DMS79 (cell line): ENCODE measurements around the gene NFYA.

Experiments
- DNase-seq: peaks from one replicate; lab custom pipeline; 2025; lab: John Stamatoyannopoulos, UW

The NFYA gene

DNA sequence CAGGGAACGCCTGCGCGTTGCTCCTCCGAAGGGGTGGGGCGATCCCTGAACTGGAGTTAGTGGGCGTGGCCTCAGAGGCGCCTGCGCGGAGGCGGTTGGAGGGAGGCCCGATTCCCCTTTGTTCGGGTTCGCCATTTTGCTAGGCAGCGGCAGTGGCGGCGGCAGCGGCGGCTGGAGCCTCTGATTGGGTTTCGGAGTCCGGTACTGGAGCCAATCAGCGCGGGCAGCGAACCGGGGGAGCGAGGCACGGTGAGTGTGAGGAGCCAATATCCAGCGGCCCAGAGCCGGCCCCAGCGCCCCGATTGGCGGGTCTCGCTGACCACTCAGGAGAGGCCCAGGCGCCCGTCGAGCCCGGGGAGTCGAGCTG is at the start of gene NFYA:
TSS of gene NFYA (plus strand) at position 139 of the 367 bp plus-strand sequence. CDS start 6,116 bp downstream, outside the sequence.
- no peak for DNase-seq

DNA sequence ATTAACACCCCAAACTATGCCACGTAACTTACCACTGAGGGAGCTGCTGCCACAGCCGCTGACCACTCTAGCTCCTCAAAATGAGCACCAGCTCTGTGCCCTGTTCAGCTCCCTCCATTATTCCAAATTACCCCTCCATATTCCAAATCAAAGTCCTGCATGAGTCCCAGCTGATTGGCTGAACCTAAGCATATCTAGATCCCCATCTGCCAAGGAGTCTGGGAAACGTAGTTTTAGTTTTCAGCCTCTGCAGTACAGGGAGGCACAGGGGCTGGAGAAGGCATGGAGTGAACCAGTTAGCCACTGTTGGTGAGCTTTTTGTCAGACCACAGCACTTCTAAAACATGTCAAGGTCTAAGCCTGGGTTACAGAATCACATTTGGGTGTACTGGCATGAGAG is 49.7 kb upstream of the NFYA start:
- no peak for DNase-seq

DNA sequence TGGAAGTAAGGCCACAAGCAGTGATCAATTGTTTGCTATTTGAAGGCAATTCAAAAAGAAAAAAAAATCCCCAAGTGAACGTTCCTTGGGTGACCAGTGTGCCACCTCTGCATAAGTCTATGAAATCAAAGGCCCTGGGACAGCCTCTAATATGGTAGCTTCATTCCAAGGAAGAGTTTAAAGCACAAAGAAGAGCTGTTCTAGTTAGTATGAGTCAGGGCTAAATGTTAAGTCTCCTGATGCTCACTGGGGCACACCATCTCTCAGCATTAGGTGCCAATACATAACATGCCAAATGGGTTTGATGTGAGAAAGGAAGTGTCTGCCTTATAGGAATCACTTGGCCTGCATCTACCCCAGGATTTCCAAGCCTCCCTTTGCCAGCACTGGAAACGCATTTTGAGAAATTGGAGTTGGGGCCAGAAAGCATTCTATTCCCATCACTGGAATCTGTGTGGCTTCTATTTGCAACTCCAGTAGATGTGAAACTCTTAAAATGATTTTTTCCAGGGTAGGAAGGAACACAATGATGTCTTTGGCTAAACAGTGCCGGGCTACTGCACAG is 46.7 kb upstream of the NFYA start:
- no peak for DNase-seq

GRCh38 chr6:41027241-41027640 is 45.5 kb upstream of the NFYA start:
- no peak for DNase-seq

DNA sequence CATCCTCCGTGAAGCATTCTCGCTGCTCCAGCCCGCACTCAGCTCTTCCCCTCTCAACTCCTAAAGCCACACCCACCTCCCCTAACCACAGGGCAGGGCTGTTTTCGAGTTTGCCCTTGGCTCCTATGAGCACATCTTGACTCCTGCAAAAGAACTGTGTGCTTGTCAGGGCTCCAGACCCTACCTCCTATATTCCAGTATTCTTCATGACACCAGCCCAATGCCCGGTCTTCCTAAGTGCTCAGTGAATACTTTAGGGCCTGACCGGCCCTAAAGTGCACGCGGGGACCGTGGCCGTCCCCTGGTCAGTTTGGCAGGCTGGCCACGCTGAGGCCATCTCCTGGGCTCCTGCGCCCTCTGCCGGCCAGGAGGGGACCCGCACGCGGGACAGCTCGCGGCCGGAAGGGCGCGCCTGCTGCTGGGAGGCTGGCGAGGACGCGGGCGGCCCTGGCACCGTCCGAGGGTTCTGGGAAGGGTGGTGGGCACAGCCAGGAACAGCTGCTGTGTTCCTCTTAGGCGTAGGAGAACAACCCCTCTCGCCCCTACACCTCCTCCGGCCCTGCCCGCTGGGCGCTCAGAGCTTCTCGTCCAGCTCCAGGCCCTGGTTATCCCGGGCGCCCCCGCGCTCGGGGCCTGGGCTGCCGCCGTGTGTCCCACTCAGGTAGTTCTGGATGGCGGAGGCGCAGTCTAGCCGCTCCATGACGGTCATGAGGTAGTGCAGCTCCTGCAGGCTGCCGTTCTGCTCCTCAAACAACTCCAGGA is 44.8 kb upstream of the NFYA start:
- DNase-seq, result peak; percentile 94

DNA sequence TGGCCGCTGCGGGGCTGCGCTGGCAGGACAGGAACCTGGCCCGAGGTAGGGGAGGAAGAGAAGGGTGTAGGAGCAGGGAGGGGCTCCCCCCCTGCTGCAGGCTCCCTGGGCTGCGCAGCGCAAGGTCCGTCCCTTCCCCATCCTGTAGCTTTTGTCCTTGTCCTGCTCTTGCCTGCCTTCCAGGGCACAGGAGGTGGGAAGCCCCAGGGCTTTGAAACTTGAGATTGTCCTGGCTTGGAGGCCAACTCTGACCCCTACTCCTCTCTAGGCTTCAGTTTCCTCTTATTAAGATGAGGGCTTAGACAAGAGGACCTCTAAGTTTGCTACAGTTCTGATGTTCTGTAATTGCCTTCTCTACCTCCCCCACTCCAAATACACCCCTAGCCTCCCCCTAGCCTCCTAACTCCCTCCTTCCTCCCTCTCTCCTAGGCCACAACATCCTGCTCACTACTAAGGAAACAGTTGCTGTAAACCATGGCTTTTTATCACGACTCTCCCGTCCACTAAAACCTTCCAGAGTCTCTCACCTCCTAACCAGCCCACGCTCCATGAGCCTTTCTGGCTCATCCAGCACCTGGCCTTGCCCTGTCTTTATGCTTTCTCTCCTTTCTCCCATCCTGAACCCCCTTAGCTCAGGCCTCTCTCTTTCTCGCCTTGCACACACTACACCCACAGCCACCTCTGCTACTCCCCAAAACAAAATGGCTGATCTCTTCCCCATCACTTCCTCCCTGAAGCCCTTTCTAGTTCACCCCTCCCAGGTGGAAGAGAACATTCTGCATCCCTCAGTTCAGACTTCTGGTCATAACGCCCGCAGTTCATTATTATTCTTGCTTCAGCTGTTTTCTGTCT is 44.0 kb upstream of the NFYA start:
- no peak for DNase-seq

DNA sequence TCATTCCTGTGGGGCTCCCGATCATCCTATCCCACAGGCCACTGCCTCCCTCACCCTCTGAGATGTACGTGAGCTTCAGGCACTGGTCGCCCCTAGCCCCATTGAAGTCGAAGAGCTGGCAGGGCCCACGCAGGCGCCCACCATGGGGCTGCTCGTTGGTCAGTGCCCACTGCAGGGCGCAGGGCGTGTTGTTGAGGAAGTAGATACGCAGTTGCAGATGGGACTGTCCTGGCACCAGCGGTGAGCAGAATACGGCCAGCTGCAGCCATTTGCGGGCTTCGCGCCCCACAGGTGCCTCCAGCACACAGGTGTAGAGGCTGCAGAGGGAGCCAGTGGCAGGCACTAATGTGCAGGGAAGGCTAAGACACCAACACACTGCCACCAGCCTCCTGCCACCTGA is 39.9 kb upstream of the NFYA start:
- no peak for DNase-seq

DNA sequence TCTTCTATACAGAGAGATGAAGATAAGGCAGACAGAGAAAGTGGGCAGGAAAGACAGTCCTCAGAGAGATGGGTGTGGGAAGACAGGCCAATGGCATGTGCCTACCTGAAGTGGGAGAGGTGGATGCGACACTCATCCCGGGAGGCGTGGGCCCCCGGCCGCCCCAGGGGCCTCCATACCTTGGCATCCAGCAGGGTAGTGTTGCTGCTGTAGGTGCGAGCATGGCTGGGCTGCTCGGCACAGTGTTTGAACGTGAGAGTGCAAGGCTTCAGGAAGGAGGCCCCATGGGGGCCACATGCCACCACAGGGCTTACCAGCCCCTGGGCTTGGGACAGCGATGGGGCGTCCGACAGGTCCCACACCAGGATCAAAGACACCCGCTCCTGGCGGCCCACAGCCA is 39.0 kb upstream of the NFYA start:
- DNase-seq, result no peak

GRCh38 chr6:41036186-41036585 is 36.6 kb upstream of the NFYA start:
- no peak for DNase-seq

GRCh38 chr6:41036601-41037000 is 36.2 kb upstream of the NFYA start:
- no peak for DNase-seq

DNA sequence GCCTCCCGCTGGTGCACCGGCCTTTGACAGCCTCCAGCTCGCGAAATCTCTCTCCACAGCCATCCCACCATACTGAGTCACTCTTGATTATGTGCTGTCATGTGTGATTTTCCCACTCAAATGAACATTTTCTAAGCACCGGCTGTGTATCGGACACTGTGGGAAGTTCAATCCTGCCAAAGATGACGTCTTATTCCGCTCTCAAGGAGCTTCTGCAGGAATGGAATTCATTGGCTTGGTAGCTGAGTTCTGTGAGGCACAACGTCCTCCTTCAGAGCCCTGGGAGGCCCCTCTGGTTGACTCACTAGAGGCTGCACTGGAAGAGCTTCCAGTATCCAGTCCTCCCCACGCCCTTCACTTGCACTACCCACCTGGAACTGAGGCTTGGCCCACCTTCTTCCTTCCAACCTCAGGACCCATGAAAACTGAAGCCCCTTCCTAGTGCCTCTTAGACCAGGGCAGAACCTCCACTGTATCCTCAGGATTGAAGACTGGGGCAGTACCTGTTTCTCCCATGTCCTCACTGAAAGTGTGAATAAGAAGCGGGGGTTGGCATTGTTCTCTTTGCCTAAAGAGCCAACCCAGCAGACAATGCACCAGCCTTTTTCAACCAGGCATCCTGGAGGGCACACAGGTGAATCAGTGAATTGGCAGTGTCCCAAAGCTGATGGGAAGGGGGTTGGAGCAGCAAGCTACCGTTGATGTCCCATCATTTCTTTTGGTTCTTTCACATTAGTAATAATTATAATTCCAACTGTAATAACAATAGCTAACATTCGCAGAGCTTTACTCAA is 35.5 kb upstream of the NFYA start:
- no peak for DNase-seq

- DNase-seq, result no peak
Measured at GRCh38 chr6:41038205-41038604, 34.6 kb upstream of the NFYA start.

DNA sequence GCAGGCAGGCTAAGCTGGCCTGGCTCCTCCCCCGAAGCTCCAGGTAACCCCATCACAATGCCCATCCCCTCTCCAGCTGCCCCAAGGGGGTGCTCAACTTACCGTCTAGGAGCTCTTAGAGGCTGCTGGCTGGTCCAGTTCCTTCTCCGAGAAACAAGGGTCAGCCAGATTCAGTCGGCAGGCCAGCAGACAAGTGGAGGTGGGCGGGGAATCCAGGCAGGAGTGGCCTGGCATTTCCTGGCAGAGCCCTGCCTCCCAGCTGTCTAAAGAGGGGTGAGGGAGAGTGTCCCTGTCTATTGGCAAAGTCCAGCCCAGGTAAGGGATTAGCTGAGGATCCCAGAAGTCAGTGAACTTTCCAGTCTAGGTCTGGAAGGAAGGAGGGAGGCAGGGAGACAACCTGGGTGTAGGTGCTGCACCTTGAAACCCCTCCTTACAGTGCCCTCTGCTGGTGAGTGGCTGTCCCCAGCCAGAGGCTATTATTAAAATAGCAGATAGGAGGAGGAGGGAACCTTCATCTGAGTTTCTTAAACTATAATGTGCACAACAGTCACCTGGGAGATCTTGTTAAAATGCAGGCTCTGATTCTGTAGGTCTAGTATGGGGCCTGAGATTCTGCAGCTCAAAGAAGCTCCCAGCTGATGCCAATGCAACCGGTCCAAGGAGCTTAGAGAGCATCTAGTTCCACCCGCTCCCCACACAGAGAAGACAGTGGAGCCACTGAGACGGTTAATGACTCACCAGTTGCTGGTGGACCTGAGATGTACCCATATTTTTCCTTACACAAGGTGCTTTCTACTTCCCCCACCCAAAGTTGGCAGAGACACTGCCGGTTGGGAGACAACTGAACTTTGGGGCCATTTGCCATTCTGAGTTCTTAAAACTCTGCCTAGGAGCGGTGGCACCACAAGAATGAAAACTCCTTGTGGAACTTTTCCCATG is 33.4 kb upstream of the NFYA start, which contains the start of gene UNC5CL:
TSS of gene UNC5CL (minus strand) at position 162 of the 939 bp plus-strand sequence. CDS start 4,147 bp downstream, outside the sequence.
- DNase-seq, result peak; percentile 22

- no peak for DNase-seq
Measured at GRCh38 chr6:41040101-41040939, 32.5 kb upstream of the NFYA start.

DNA sequence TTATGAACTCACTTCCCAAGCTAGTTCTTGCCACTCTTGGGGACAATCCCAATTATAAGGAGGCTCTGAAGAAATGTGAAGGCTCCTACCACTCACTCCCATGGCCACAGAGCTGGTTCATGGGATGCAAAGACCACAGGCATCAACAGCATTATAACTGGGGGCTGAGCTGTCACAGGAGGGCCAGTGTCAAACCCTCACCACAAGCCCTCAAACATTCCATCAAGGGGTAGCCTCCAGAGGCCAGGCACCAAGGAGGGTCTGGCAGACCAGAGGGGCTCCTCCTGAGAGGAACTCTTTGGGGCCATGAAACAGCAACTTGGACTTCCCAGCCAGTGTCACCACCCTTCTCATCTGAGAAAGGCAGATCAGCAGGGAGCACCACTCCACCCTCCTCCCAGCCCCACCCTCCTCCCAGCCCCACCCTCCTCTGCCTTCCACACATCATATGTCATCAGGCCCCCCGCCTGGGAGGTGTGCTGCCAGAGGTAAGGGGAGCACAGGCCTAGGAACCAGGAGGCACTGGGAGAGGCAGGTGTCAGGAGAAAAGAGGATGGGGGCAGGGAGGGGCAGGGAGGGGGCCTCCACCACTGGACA is 31.7 kb upstream of the NFYA start:
- no peak for DNase-seq

DNA sequence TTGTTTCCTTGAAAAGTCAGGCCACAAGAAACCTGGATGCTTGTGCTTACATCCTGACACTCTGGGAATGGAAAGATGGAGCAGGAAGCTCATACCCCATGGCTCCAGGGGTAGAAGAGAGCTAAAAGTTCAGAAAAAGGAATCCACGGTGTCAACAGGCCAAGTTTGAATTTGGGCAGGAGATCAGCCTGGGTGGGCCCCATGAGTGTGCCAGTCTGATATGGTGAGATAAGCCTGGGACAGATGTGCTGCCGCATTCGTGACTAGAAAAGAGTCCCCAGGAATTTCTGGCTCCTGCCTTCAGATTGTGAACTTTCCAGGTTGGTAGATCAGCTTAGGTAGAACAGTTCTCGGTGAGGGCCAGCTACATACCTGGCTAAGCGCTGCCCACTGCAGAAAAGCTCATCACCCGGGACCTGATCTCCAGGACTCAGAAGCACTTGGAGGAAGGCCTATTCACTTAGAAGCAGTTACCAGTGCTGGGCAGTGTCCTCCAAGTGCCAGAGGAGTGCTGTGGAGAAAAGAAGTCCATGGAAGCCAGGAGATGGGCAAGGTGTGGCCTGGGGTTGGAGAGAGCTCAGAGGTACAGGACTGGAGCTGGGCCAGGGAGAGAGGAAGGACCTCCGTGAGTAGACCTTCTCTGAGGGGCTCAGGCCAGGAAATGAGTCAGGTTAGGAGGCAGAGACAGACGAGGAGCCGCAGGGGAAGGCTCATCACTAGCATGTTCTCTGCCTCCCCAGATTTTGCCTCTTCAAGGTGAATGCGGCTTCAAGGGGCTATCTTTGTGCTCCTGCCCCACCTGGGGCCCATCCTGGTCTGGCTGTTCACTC is 30.3 kb upstream of the NFYA start, which contains the start of gene TSPO2:
TSS of gene TSPO2 (plus strand) at position 242 of the 830 bp plus-strand sequence. CDS start at position 761, 519 bp downstream.
- DNase-seq, result no peak

- no peak for DNase-seq
Measured at GRCh38 chr6:41043151-41043550, 29.6 kb upstream of the NFYA start.

- peak; percentile 48 for DNase-seq
Measured at GRCh38 chr6:41045664-41046063, 27.1 kb upstream of the NFYA start.
